ENCODE measurements around the gene BACH1. TPM values are rescaled to one million over a fixed set of nuclear protein-coding genes. Genes with fewer than 3 reads are reported as not detected.

Gene BACH1
- total RNA-seq, 1 donor from 2014 or later = 27.2 TPM

DNA sequence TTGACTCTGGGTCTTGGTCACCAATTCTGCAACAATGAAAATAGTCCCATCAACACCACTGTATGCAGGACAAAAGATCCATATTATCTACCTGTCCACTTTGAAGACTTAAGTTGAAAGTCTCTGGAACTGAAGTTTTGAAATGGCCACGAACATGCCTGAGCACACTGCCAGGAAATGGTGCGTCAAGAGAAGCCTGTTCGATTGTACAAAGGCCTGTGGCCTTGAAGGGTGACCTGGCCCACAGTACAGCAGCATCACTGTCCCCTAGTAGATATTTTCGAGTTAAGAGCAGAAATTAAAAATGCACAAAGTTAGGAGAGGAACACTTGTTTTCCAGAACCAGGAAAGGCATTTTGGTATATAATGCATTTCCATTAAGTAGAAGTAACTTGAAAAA, 78.5 kb downstream of the BACH1 start:
- intact Hi-C loops (cut with micrococcal nuclease) = no loop called here

DNA sequence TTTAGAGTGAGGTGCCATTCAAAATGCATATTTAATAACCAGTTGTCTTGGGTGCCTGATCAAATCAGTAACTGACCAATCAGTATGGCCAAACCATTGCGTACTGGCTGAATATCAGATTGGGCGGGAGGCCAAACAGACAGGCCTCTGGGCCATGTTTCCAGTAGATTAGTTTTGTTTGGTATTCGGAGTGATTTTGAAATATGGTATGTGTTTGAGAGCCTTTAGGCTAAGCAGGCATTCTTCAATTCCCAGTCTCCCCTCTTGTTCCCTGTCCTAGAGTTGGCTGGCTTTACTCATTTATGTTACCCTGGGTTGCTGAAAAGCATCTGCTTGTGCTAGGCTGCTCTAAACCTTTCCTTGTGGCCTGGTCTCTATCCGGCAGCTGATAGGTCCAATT, 80.1 kb downstream of the BACH1 start:
- intact Hi-C loops (cut with micrococcal nuclease) = no loop called here

DNA sequence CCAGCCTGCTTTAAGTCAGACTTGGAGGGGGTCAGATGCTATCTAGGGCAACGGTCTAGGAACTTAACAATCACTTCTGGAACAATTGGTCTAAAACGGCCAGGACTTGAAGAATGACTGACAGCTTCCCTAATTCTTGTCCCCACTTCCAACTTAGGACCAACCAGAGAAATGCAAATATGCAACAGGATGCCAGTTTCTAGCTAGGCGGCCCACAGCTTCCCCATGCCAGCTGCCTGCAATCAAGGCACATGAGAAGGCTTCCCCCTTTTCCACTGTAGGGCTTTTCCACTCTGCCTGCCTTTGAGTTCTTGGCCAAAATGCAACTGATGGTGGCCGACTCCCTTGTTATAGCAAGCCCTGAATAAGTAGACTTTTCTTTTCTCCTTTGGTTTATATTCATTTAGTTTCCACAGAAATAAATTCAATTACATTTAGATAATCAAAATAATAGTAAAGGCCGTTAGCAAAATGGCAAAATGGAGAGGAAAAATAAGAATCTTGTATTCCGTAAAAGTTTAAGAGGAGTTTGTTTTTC, 80.9 kb downstream of the BACH1 start:
- intact Hi-C loops (cut with micrococcal nuclease) = no loop called here

DNA sequence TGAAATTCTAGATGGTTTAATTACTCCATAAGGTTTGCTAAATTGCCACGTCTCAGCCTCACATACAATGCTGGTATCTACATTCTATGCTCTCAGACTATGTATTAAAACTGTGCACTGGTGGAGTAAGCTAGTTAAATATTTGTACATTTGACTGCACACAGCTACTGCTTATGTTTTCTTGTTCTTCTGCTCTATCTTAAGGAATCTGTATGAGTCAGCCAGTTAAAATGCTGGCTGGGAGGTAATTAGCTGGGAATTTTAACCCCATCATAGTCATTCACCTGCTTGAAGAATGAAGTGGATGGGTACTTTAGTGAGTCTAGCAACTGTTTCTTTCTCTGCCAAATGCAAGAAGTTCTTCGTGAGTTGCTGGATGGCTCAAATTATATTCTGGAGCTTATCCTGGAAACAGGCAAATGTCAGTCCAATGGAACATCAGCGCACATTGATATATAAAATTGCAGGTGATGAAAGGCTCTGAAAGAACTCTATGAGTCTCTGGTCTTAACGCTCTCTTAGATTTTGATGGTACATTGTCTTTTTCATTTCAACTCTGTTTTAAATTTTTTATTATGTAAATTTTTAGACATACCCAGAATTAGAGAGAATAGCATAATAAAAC, 83.4 kb downstream of the BACH1 start:
- intact Hi-C loops (cut with micrococcal nuclease) = no loop called here

DNA sequence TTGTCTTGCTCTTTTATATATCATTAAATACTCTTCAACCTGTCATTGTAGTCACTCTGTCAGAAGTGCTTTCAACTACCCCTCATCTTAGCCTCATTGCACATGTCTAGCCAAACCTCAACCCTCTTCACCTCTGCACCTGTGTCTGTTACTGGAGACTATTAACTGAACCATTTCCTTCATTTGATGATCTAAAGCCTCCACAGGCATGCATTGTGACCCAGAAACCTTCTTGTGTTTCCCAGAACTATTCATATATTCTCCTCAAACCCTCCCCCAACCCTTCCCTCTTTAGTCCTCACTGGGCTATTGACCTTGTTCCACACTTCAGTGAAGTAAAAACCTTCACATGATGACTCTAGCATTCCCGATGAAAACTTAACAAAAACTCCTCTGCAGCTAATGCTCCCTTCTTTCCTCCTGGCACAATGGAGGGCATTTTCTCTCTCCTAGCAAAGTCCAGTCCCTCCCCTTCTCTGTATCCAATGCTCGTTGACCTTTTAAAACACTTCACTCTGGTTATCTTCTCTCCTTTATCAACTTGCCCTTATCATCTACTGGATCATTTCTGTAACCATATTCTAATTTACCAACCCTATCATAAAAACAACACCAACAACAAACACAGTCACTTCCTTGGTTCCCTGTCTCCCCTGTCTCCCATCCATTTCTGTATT, 86.1 kb downstream of the BACH1 start:
- intact Hi-C loops (cut with micrococcal nuclease) = no loop called here

DNA sequence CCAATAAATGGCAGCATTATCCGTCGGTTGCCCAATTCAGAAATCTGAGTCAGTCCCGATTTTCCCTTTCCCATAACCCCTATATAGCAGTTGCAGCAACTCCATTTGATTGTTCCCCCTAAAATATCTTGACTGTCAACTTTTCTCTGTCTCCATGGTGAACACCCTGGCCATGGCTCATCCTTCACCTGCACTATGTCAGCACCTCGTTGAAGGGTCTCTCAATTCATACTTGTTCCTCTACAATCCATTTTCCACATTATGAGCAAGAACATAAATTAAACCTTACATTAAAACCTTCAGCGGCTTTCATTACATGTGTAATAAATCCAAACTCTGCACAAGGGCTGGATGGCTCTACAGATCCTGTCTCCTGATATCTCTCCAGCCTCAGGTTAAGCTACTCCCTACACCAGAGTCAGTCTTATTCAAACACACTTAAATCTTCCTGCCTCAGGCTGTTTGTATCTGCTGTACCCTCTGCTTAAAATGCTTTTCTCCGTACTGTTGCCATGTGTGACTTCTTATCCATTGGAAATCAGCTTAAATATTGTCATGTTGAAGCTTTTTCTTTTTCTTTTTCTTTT, 87.3 kb downstream of the BACH1 start:
- intact Hi-C loops (cut with micrococcal nuclease) = no loop called here

DNA sequence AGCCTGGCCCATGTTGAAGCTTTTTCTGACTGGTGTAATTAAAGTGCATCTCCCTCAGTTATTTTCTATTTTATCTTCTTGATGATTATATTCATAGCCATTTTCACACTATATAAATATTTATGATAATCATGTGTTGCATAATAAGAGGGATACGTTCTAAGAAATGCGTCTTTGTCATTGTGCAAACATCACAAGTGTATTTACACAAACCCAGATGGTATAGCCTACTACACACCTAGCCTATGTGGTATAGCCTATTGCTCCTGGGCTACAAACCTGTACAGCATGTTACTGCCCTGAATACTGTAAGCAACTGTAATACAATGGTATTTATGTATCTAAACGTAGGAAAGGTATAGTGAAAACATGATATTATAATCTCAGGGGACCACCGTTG, 88.1 kb downstream of the BACH1 start:
- intact Hi-C loops (cut with micrococcal nuclease) = no loop called here

DNA sequence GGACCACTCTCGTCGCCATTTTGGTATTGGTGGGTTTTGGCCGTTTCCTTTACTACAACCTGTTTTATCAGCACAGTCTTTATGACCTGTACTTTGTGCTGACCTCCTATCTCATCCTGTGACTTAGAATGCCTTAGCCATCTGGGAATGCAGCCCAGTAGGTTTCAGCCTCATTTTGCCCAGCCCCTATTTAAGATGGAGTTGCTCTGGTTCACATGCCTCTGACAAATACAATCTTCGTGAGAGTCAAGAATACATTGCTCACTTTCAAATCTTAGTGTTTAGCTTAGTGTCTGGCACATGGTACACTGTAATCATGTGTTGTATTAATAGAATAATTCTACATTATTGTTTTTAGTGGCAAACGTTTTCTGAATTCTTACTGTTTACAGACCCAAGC, 88.9 kb downstream of the BACH1 start:
- intact Hi-C loops (cut with micrococcal nuclease) = no loop called here

DNA sequence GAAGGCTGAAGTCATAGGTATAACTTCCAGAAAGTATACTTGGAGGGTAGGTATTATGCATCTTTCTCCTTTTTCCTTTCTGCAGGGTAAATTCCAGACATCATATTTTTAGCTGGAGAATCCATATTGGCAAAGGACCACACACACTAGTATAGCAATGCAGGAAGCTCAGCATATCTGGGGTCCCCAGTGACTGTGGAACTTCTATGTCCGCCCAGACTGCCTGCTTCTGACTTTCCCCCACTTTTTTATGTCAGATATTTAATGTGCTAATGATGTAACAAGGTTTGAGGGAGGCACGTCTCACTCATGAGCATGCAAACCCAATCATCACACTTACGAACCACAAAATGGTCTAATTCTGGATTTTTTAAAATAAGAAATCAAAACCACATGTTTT, 90.4 kb downstream of the BACH1 start:
- intact Hi-C loops (cut with micrococcal nuclease) = no loop called here

DNA sequence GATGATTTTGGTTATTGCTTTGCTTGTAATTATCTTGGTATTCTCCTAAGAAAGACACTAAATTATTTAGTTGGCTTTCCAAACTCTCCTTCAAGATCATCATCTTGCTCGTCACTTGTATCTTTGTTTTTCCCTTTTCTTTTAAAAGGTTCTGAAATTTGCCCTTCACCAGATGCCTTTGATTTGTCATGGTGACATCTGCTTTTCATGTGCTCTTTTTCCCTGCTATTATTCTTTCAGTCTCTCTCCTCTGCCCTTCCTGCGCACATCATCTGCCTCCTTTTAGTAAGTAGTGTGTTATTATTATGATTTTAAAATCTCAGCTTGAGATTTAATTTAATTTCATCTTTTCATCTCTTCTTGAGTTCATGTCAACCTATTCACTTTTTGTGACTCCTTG, 92.1 kb downstream of the BACH1 start:
- intact Hi-C loops (cut with micrococcal nuclease) = no loop called here

DNA sequence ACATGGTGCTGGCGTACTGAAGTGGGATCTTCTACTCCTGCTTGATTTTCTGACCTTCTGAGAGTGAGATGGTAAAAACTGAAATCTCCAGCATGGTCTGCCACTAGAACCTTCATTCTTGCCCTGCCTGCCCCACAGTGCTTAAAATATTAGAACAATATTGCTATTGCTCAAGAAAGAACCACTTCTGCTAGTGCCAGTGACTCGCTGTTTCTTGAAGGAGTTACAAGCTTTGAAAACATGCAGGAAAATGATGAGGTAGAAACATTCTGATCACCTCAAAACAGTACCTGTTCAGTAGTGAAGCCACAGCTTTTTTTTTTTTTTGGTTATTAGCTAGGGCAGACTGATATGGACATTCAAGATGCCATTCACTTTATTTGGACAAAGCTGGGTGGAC, 95.3 kb downstream of the BACH1 start:
- intact Hi-C loops (cut with micrococcal nuclease) = no loop called here

Other genes starting within 250 kb of the BACH1 start
- gene CCT8, start 225.3 kb upstream of the BACH1 start, total RNA-seq = 236 and 239 TPM in 2 replicates
- gene MAP3K7CL, start 168.3 kb upstream of the BACH1 start, total RNA-seq = 5.1 and 5.7 TPM in 2 replicates